Lower leg skin (tissue), 3 donors: ENCODE measurements around the gene ENAH.

Experiments used
- POLR2A ChIP-seq, 2 donors: fragments of 450-650 bp; IDR thresholded peaks; one replicate each; pipeline ENCODE4 v1.6.1; 2016 to 2017; ENCODE audit warnings: antibody characterized with exemption in 2 of 2, mild to moderate bottlenecking in 1 of 2, moderate library complexity in 1 of 2
- TF ChIP-seq, protein P1 (sequence below), 3 donors: fragments of 450-650 bp; IDR thresholded peaks; one replicate each; pipeline ENCODE4 v1.5.1; 2016; ENCODE audit warnings: antibody characterized with exemption in 3 of 3, mild to moderate bottlenecking in 3 of 3, moderate library complexity in 2 of 3

DNA sequence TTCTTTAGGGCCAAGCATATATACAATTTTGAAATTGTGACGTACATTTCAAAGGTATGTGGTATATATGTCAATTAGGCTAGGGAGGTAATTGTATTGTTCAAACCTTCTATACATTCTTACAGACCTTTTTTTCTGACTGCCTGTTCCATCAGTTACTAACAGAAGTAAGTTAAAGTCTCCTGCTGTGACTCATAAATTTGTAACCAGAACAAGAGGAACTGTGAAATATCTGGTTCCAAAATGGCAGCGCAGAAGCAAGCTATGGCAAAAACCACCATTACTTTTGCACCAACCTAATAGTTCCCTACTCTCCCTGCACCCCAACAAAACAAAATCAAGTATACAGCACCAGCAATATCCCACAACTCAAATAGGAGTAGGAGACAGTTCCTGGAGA, 93.6 kb downstream of the ENAH start:
- TF ChIP-seq POLR2A (IDR thresholded peaks at IDR 0.05) = no peak
- TF ChIP-seq, protein P1, sequence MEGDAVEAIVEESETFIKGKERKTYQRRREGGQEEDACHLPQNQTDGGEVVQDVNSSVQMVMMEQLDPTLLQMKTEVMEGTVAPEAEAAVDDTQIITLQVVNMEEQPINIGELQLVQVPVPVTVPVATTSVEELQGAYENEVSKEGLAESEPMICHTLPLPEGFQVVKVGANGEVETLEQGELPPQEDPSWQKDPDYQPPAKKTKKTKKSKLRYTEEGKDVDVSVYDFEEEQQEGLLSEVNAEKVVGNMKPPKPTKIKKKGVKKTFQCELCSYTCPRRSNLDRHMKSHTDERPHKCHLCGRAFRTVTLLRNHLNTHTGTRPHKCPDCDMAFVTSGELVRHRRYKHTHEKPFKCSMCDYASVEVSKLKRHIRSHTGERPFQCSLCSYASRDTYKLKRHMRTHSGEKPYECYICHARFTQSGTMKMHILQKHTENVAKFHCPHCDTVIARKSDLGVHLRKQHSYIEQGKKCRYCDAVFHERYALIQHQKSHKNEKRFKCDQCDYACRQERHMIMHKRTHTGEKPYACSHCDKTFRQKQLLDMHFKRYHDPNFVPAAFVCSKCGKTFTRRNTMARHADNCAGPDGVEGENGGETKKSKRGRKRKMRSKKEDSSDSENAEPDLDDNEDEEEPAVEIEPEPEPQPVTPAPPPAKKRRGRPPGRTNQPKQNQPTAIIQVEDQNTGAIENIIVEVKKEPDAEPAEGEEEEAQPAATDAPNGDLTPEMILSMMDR (IDR thresholded peaks at IDR 0.05) = no peak
